Astrocyte of the cerebellum (primary cell): ENCODE results near the gene MECP2.
"Not testable (repeated sequence)": the region's sequence is repeated elsewhere in the genome, so short reads cannot be mapped to it uniquely, and the experiment has no call there.

Experiments
- DNase-seq: peaks from one replicate; pipeline ENCODE4 v3.0.0-alpha.2; 2011; ENCODE audit warnings: low read depth
- H3K4me3 ChIP-seq: 2 replicates; pipeline ENCODE4 v1.5.1; 2011; ENCODE audit warnings: mild to moderate bottlenecking, low read depth, low read length, moderate library complexity
- in situ Hi-C: cut with HindIII; loops from 2 replicates; pipeline ENCODE4 v1.10.0; 2017; ENCODE audit warnings: low sequenced_read_pairs
- TF ChIP-seq, protein P1 (sequence below): IDR thresholded peaks from 2 replicates; pipeline ENCODE4 v1.5.1; 2012; ENCODE audit warnings: low read length, low read depth, moderate library complexity, mild to moderate bottlenecking; ENCODE audit errors: missing control alignments

The MECP2 gene

DNA sequence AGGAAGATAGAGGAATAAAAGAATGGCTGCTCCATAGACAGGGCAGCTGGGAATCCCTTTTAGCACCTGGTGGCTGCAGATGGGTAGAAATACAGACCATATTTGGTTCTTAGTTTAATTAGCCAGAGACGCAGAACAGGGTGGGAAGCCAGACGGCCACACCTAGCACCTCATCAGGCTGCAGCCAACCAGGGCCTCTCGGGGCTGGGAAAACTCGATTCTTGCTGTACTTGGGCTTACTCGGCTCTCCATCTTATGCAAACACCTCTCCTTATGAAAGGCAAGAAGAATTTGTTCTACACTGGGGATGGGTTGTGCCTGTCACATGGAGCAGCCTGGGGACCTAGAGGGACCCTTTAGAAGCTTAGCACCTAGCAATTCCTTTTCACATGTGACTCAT is 97.5 kb downstream of the MECP2 start:
- TF ChIP-seq, protein P1, sequence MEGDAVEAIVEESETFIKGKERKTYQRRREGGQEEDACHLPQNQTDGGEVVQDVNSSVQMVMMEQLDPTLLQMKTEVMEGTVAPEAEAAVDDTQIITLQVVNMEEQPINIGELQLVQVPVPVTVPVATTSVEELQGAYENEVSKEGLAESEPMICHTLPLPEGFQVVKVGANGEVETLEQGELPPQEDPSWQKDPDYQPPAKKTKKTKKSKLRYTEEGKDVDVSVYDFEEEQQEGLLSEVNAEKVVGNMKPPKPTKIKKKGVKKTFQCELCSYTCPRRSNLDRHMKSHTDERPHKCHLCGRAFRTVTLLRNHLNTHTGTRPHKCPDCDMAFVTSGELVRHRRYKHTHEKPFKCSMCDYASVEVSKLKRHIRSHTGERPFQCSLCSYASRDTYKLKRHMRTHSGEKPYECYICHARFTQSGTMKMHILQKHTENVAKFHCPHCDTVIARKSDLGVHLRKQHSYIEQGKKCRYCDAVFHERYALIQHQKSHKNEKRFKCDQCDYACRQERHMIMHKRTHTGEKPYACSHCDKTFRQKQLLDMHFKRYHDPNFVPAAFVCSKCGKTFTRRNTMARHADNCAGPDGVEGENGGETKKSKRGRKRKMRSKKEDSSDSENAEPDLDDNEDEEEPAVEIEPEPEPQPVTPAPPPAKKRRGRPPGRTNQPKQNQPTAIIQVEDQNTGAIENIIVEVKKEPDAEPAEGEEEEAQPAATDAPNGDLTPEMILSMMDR = no peak
- DNase-seq = no peak
- in situ Hi-C loops = no loop called here
- no peak overlapping the region for H3K4me3 ChIP-seq

- in situ Hi-C loops = no loop called here
- DNase-seq = no peak
- TF ChIP-seq, protein P1 = no peak
- no peak overlapping the region for H3K4me3 ChIP-seq
Measured at GRCh38 chrX:153999359-154000037, 98.0 kb downstream of the MECP2 start.

DNA sequence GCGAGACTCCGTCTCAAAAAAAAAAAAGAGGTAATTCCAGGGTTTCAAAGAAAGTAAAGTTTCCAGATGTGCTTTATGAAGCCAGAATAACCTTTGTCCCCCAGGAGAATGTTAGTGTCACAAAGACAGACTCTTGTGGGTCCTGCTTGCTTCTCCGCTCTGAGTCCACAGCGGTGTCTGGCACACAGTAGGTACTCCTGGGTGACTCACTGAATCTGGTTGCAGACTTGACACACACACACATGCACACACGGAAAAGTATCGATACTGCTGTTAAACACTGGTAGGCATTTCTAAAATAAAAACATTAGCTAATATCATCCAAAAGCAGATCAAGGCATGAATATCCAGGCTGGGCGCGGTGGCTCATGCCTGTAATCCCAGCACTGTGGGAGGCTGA is 102.0 kb downstream of the MECP2 start:
- no peak overlapping the region for H3K4me3 ChIP-seq
- in situ Hi-C loops = no loop called here
- no peak for DNase-seq
- TF ChIP-seq, protein P1 = no peak

DNA sequence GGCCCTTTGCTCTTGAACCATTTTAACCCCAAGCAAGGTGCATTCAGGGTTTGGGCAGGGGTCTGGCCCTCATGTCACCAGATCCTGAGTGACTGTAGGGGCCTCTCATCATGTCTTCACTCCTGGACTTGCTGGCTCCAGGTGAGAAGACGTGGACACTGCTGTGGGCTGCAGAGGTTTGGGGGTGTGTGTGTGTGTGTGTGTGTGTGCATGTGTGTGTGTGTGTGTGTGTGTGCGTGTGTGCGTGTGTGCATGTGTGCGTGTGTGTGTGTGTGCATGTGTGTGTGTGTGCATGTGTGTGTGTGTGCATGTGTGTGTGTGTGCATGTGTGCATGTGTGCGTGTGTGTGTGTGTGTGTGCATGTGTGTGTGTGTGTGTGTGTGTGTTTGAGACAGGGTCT is 103.1 kb downstream of the MECP2 start:
- H3K4me3 ChIP-seq, in situ Hi-C loops: not testable (repeated sequence)

DNA sequence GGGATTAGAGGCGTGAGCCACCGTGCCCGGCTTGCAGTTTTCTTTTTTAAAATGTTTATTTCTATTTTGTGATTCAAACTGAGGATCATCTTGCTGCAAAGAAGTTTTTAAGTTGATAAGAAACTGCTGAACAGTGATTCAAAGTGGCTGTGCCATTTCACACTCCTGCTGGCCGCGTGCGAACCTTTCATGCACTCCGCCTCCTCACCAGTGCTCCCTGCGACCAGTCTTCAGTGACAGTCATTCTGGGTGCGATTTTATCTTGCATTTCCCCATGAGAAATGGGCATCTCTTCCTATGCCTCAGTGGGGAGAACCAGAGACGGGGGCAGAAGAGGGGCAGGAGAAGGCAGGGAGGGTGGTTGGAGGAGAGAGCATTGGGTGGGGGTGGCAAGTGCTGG is 103.5 kb downstream of the MECP2 start:
- in situ Hi-C loops = no loop called here
- no peak for DNase-seq
- no peak overlapping the region for H3K4me3 ChIP-seq
- TF ChIP-seq, protein P1 = no peak

More for the DNA sequence above, 103.1 kb downstream of the MECP2 start:
- not testable (repeated sequence) for DNase-seq

DNA sequence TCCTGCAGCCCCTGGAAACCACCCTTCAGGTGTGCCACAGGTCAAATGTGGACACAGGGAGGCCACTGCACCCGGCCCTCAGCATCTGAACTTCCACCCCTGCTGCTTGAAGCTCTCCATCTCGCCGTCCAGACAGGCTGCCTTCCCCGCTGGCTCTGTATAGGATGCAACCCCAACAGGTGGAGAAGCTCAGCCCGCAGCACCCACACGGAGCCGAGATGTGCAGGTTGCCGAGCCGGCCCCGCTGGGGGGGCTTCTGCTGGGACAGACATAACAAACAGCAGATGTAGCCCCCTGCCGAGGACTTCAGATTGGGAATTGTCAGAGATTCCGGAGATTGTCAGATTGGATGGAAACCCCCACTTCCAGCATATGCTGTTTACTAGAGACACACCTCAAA is 104.4 kb downstream of the MECP2 start:
- DNase-seq = no peak
- TF ChIP-seq, protein P1 = no peak
- in situ Hi-C loops = no loop called here
- H3K4me3 ChIP-seq = no peak overlapping the region

- no peak for DNase-seq
- TF ChIP-seq, protein P1 = no peak
- no peak overlapping the region for H3K4me3 ChIP-seq
- in situ Hi-C loops = no loop called here
Measured at GRCh38 chrX:153992180-153992579, 105.3 kb downstream of the MECP2 start.
